Parathyroid adenoma (tissue), 2 donors: ENCODE measurements around the gene NAPA.

Source experiments
- H2AFZ ChIP-seq: fragments of 300-600 bp; sonication (generic); one replicate; pipeline ENCODE4 v1.7.0; 2017; ENCODE audit warnings: antibody characterized with exemption, mild to moderate bottlenecking
- H3K27ac ChIP-seq: fragments of 300-600 bp; sonication (generic); one replicate; pipeline ENCODE4 v1.7.0; 2017
- H3K27me3 ChIP-seq: fragments of 300-600 bp; sonication (generic); one replicate; pipeline ENCODE4 v1.7.0; 2017; ENCODE audit warnings: low read length; ENCODE audit not compliant: control insufficient read depth, insufficient read depth
- H3K36me3 ChIP-seq: fragments of 300-600 bp; sonication (generic); one replicate; pipeline ENCODE4 v1.7.0; 2017; ENCODE audit warnings: low read length; ENCODE audit not compliant: control insufficient read depth, insufficient read depth
- H3K4me1 ChIP-seq: fragments of 300-600 bp; sonication (generic); one replicate; pipeline ENCODE4 v1.7.0; 2017; ENCODE audit warnings: control low read depth
- H3K4me2 ChIP-seq: fragments of 300-600 bp; sonication (generic); one replicate; pipeline ENCODE4 v1.7.0; 2017; ENCODE audit warnings: low read length
- H3K4me3 ChIP-seq: fragments of 300-600 bp; sonication (generic); one replicate; pipeline ENCODE4 v1.7.0; 2017; ENCODE audit warnings: low read depth, low read length
- H3K79me2 ChIP-seq: fragments of 300-600 bp; sonication (generic); one replicate; pipeline ENCODE4 v1.7.0; 2017; ENCODE audit warnings: control low read depth
- H3K9ac ChIP-seq: fragments of 300-600 bp; sonication (generic); one replicate; pipeline ENCODE4 v1.7.0; 2017; ENCODE audit warnings: mild to moderate bottlenecking
- H3K9me3 ChIP-seq: fragments of 300-600 bp; sonication (generic); one replicate; pipeline ENCODE4 v1.7.0; 2017; ENCODE audit warnings: low read length; ENCODE audit not compliant: control insufficient read depth
- TF ChIP-seq, protein P1 (sequence below): fragments of 300-600 bp; sonication (generic); IDR thresholded peaks from one replicate; pipeline ENCODE4 v1.7.0; 2017; ENCODE audit warnings: antibody characterized with exemption, mild to moderate bottlenecking
- donor health status: primary hyperparathyroidism.

Gene NAPA

DNA sequence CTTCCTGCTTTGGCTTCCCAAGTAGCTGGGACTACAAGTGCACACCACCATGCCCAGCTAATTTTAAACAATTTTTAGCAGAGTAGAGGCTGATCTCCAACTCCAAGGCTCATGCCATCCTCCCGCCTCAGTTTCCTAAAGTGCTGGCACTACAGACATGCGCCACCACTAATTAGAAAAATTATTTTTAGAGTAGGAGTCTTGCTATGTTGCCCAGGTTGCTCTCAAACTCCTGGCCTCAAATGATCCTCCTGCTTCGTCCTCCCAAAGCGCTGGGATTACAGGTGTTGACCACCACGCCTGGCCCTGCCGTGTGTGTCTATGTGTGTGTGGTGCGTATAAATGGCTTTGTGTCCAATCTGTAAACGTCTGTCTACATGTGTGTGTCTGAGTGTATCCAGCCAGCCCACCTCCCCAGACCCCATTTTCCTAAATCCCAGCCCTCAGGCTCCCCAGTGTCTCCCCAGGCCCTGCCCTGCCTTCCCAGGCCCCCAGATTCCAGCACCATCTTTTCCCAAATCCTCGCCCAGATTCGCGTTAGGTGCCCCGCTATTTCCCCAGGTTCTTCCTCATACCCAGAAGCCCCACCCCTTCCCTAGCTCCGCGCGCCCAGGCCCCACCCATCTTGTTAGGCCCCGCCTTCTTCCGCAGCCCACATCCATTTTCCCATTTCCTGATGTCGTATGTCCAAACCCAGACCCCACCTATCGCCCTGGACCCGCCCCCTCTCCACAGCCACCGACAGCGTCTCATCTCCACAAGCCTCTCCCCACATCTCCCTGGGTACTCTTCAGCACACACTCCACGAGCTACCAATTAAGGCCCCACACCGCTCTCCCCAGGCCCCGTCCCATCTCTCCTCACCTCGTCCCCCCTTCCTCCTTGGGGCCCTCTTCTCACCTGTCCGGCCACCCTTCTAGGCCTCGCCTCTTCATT, 68.1 kb downstream of the NAPA start:
- TF ChIP-seq, protein P1, sequence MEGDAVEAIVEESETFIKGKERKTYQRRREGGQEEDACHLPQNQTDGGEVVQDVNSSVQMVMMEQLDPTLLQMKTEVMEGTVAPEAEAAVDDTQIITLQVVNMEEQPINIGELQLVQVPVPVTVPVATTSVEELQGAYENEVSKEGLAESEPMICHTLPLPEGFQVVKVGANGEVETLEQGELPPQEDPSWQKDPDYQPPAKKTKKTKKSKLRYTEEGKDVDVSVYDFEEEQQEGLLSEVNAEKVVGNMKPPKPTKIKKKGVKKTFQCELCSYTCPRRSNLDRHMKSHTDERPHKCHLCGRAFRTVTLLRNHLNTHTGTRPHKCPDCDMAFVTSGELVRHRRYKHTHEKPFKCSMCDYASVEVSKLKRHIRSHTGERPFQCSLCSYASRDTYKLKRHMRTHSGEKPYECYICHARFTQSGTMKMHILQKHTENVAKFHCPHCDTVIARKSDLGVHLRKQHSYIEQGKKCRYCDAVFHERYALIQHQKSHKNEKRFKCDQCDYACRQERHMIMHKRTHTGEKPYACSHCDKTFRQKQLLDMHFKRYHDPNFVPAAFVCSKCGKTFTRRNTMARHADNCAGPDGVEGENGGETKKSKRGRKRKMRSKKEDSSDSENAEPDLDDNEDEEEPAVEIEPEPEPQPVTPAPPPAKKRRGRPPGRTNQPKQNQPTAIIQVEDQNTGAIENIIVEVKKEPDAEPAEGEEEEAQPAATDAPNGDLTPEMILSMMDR: no peak
- peak overlapping the region; percentile 68 for H2AFZ ChIP-seq
- no peak overlapping the region for H3K9ac ChIP-seq
- peaks cover 6% of the 10 kb centered on the region for H3K27me3 ChIP-seq
- H3K27ac ChIP-seq: no peak overlapping the region
- H3K79me2 ChIP-seq: no peaks in the 10 kb centered on the region
- peaks cover 9% of the 10 kb centered on the region for H3K4me1 ChIP-seq
- H3K4me2 ChIP-seq: peak overlapping the region; percentile 48
- H3K9me3 ChIP-seq: no peaks in the 10 kb centered on the region
- no peaks in the 10 kb centered on the region for H3K36me3 ChIP-seq
- no peak overlapping the region for H3K4me3 ChIP-seq

DNA sequence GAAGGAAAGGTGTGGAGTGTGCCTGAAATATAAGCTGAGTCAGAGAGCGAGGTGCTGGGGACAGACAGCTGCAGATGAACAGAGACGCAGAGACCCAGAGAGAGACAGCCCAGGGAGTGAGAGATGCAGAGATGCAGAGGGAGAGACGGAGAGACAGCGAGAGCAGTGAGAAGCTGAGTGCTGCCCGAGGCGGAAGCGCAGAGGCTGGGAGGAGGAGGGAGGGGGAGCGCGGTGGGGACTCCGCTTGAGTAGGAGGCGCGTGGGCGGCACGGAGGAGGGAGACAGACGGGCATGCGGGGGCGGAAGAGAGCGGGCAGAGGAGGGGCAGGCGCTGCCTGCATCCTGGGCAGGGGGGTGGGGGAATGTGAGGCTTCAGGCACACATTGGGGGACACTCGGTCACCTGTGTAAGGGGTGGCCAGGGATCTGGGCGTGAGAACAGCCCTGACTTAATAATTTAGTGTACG, 68.9 kb downstream of the NAPA start:
- Histone ChIP-seq H3K36me3 (no peaks in the 10 kb centered on the region), H3K9ac (no peak overlapping the region), H3K4me2 (peak overlapping the region; percentile 48), H3K4me3 (no peak overlapping the region), H3K27me3 (peaks cover 6% of the 10 kb centered on the region), H3K4me1 (peaks cover 9% of the 10 kb centered on the region), H3K9me3 (no peaks in the 10 kb centered on the region), H2AFZ (peak overlapping the region; percentile 68), H3K27ac (no peak overlapping the region), H3K79me2 (no peaks in the 10 kb centered on the region)
- TF ChIP-seq, protein P1: no peak

DNA sequence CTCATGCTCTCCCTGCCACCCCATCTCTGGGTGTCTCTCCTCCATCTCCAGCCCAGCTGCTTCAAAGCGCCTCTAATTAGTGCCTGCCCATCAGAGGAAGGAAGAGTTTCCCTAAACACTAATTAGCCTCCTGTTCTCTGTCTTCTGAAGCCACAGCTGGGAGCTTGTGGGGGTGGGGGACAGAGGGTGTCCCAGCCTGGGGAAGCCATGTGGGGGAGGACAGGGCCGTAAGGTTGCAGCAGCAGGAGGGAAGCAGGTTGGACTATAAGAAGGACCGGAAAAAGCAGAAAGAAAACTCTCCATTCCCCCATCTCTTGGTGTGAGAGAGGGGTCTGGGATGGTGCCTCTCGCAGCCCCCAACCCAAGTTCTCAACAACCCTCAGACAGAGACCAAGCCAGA, 69.3 kb downstream of the NAPA start:
- Histone ChIP-seq H3K4me1 (peaks cover 9% of the 10 kb centered on the region), H3K36me3 (no peaks in the 10 kb centered on the region), H3K9me3 (no peaks in the 10 kb centered on the region), H2AFZ (peak overlapping the region; percentile 68), H3K4me2 (peak overlapping the region; percentile 48), H3K4me3 (no peak overlapping the region), H3K79me2 (no peaks in the 10 kb centered on the region), H3K27me3 (peaks cover 6% of the 10 kb centered on the region), H3K9ac (no peak overlapping the region), H3K27ac (no peak overlapping the region)
- TF ChIP-seq, protein P1: no peak

DNA sequence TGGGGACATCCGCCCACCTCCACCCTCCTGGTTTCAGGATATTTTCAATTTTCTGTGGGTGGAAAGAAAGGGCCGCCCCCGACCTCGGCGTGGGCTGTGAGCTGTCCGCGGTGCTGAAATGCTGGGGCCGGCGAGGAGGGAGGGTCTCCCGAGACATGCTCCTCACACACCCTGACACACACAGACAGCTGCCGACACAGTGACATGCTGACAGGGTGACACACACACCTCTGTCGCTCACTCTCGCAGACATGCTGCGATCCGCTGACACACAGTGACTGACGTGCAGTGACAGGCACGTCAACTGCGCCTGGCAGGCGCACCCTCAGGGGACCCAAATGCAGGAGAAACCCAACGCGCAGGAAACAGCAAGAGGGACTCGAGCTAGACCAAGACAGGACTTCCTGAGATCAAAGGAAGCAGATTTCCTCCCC, 70.5 kb downstream of the NAPA start:
- no peak overlapping the region for H3K4me3 ChIP-seq
- no peaks in the 10 kb centered on the region for H3K79me2 ChIP-seq
- H3K27ac ChIP-seq: no peak overlapping the region
- no peak overlapping the region for H3K9ac ChIP-seq
- no peaks in the 10 kb centered on the region for H3K36me3 ChIP-seq
- TF ChIP-seq, protein P1: no peak
- H3K4me2 ChIP-seq: no peak overlapping the region
- peaks cover 9% of the 10 kb centered on the region for H3K4me1 ChIP-seq
- H2AFZ ChIP-seq: no peak overlapping the region
- H3K9me3 ChIP-seq: no peaks in the 10 kb centered on the region
- H3K27me3 ChIP-seq: peaks cover 6% of the 10 kb centered on the region
